GM21528 (cell line): ENCODE data around the gene DBNDD1.
"Not testable (repeated sequence)": the region's sequence is repeated elsewhere in the genome, so short reads cannot be mapped to it uniquely, and the experiment has no call there.

Experiments
- ATAC-seq: cut with Tn5 transposase; IDR thresholded peaks from one replicate; pipeline ENCODE4 v1.9.1; 2021; ENCODE audit warnings: mild to moderate bottlenecking, moderate library complexity; ENCODE audit not compliant: unreplicated experiment, low FRiP score

Gene DBNDD1

GRCh38 chr16:90015586-90016338 is 3.5 kb downstream of the DBNDD1 start:
- no peak for ATAC-seq

GRCh38 chr16:90012991-90013745 is 6.1 kb downstream of the DBNDD1 start:
- ATAC-seq: no peak

GRCh38 chr16:90011908-90012501 is 7.3 kb downstream of the DBNDD1 start:
- no peak for ATAC-seq

GRCh38 chr16:90011508-90011819 is 7.8 kb downstream of the DBNDD1 start:
- ATAC-seq: no peak

- ATAC-seq: no peak
These were observed 8.4 kb downstream of the DBNDD1 start for GRCh38 chr16:90010676-90011507.

GRCh38 chr16:90009172-90009899 is 9.9 kb downstream of the DBNDD1 start:
- no peak for ATAC-seq

GRCh38 chr16:90008708-90009145 is 10.5 kb downstream of the DBNDD1 start:
- ATAC-seq: no peak

GRCh38 chr16:90007635-90008234 is 11.5 kb downstream of the DBNDD1 start:
- not testable (repeated sequence) for ATAC-seq

GRCh38 chr16:90007015-90007414 is 12.2 kb downstream of the DBNDD1 start:
- ATAC-seq: no peak

GRCh38 chr16:90005956-90006663 is 13.1 kb downstream of the DBNDD1 start:
- ATAC-seq: no peak

GRCh38 chr16:90004577-90004976 is 14.7 kb downstream of the DBNDD1 start:
- no peak for ATAC-seq

GRCh38 chr16:90002759-90003158 is 16.5 kb downstream of the DBNDD1 start:
- no peak for ATAC-seq

GRCh38 chr16:90001761-90002503 is 17.3 kb downstream of the DBNDD1 start:
- no peak for ATAC-seq

- ATAC-seq: no peak
These were observed 18.4 kb downstream of the DBNDD1 start for GRCh38 chr16:90000733-90001427.

GRCh38 chr16:89999831-90000574 is 19.3 kb downstream of the DBNDD1 start:
- ATAC-seq: no peak

- ATAC-seq: no peak
These were observed 23.1 kb downstream of the DBNDD1 start for GRCh38 chr16:89996178-89996489.

- ATAC-seq: not testable (repeated sequence)
These were observed 23.6 kb downstream of the DBNDD1 start for GRCh38 chr16:89995475-89996177.
